Adrenal gland (tissue), 12 donors: ENCODE data around the gene CR2. TPM values are rescaled to one million over a fixed set of nuclear protein-coding genes. Genes with fewer than 3 reads are reported as not detected.
"Not testable (repeated sequence)": the region's sequence is repeated elsewhere in the genome, so short reads cannot be mapped to it uniquely, and the experiment has no call there.

Experiments
- DNase-seq, 7 donors: peaks; one replicate each; pipeline ENCODE4 v3.0.0-alpha.2; 2019 to 2020
- H3K27ac ChIP-seq, 5 donors: fragments of 200-600 bp; sonication (generic) in 4 of 5; 1 replicate in 3 of 5; 2 replicates in 2 of 5; pipeline versions ENCODE4 v1.5.1 to v1.8.0; 2016 to 2020; ENCODE audit warnings: mild to moderate bottlenecking in 1 of 5
- H3K27me3 ChIP-seq: fragments of 200-600 bp; 2 replicates; pipeline ENCODE4 v1.8.0; 2021
- H3K36me3 ChIP-seq, 2 donors: fragments of 200-600 bp; replicated peaks in 1 of 2; 1 replicate in 1 of 2; 2 replicates in 1 of 2; pipeline versions ENCODE4 v1.5.1 to v1.8.0; 2018 to 2022
- H3K4me1 ChIP-seq, 2 donors: fragments of 200-600 bp; replicated peaks in 1 of 2; 1 replicate in 1 of 2; 2 replicates in 1 of 2; pipeline versions ENCODE4 v1.5.1 to v1.8.0; 2018 to 2021
- H3K4me3 ChIP-seq, 4 donors: fragments of 200-600 bp; sonication (generic) in 3 of 4; one replicate each; pipeline ENCODE4 v1.5.1; 2016 to 2018
- H3K9me3 ChIP-seq, 3 donors: fragments of 200-600 bp; sonication (generic) in 1 of 3; replicated peaks in 1 of 3; 1 replicate in 2 of 3; 2 replicates in 1 of 3; pipeline versions ENCODE4 v1.5.1 to v1.8.0; 2016 to 2021
- POLR2A ChIP-seq, 2 donors: fragments of 450-650 bp; IDR thresholded peaks; one replicate each; pipeline ENCODE4 v1.6.1; 2017; ENCODE audit warnings: antibody characterized with exemption in 2 of 2, mild to moderate bottlenecking in 2 of 2, moderate library complexity in 1 of 2
- WGBS, 4 donors: extraction: QIAGEN DNeasy Blood & Tissue Kit in 2 of 4; methylation state at CpG; one replicate each; pipeline versions ENCODE4 v1.1.5 to v1.1.7; 2013 to 2017; 5-methylcytosine and 5-hydroxymethylcytosine counted together
- intact Hi-C, 2 donors: fragments of 100-400 bp; cut with DNase I; formaldehyde crosslinking; loops; one replicate each; pipeline versions ENCODE4 v1.14.1 to v1.15.0; 2022 to 2023
- polyA plus RNA-seq, 3 donors: library from polyadenylated mRNA; stranded (reverse); fragments of 200-250 nt in 2 of 3; fragments of 350-450 nt in 1 of 3; fragmentation: Illumina TruSeq in 1 of 3; extraction: RNeasy Lipid Tissue Mini Kit (QIAGEN cat#74804) in 1 of 3; gene quantifications; one replicate each; pipeline ENCODE4 v1.2.3, GENCODE V29; 2013 to 2014
- total RNA-seq, 9 donors: library from RNA; depleted of rRNA in 4 of 9; stranded (reverse); fragments of >200 nt in 4 of 9; fragments of 120-200 nt in 1 of 9; fragmentation: NEBNext Ultra II Directional in 1 of 9; extraction: Animal tissue kit (Norgen Biotek cat#: 25700) in 1 of 9; gene quantifications; one replicate each; pipeline versions ENCODE4 v1.1.0 to v1.2.4, GENCODE V29; 2013 to 2023
- TF ChIP-seq, protein P1 (sequence below), 6 experiments: fragments of 450-650 bp in 4 of 6; fragments of 200-600 bp in 2 of 6; sonication (generic) in 1 of 6; IDR thresholded peaks; 1 replicate in 5 of 6; 2 replicates in 1 of 6; pipeline versions ENCODE4 v1.5.1 to v1.8.0; 2016 to 2021; ENCODE audit warnings: antibody characterized with exemption in 6 of 6, mild to moderate bottlenecking in 2 of 6, moderate library complexity in 1 of 6
- donor health status: healthy with polysubstance abuse.
- donor health status: Bipolar disorder and iron deficiency.
- donor health status: DM: yes; HTN: yes; CAD: no.
- donor health status: DM: no; HTN: no; CAD: no.
- donor health status: DM: no; HTN: no; CAD: no.
- donor health status: DM: yes; HTN: yes; CAD: no.

Gene CR2
- total and polyA plus RNA-seq, 12 donors = 0.03 to 0.11 (median 0.07) TPM; not detected in 8

DNA sequence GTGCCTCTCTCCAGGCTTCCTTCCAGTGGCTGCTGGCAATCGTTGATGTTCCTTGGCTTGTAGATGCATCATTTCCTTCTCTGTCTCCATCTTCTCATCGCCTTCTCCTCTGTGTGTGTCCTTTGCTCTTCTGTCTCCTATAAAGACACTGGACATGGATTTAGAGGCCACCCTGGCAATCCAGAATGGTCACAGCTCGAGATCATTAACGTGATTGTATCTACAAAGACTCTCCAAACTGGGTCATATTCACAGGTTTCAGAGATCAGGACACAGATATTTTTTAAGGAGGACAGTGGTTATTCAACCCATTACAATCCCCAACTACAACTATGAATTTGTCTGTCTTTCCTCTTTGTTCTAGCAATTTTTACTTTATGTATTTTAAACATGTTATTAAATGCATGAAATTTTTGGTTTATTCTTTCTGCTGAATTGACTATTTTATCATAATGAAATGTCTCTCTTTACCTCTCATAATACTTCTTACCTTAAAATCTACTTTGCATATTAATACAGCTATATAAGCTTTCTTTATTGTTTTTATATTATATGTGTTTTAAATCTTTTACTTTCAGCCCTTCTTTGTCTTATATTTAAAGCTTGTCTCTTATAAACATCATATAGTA lies 64.6 kb downstream of the CR2 start:
- WGBS, 4 donors = 61 to 67% (median 65%) methylated on average over 4 of the region's 4 CpGs
- Histone ChIP-seq H3K27ac (no peak overlapping the region), H3K9me3 (no peaks in the 10 kb centered on the region), H3K4me3 (no peak overlapping the region), H3K27me3 (peaks cover 7% of the 10 kb centered on the region), H3K4me1 (no peaks in the 10 kb centered on the region), H3K36me3 (no peaks in the 10 kb centered on the region)
- intact Hi-C loops = no loop called here
- TF ChIP-seq POLR2A (IDR thresholded peaks at IDR 0.05) = no peak
- TF ChIP-seq, protein P1, sequence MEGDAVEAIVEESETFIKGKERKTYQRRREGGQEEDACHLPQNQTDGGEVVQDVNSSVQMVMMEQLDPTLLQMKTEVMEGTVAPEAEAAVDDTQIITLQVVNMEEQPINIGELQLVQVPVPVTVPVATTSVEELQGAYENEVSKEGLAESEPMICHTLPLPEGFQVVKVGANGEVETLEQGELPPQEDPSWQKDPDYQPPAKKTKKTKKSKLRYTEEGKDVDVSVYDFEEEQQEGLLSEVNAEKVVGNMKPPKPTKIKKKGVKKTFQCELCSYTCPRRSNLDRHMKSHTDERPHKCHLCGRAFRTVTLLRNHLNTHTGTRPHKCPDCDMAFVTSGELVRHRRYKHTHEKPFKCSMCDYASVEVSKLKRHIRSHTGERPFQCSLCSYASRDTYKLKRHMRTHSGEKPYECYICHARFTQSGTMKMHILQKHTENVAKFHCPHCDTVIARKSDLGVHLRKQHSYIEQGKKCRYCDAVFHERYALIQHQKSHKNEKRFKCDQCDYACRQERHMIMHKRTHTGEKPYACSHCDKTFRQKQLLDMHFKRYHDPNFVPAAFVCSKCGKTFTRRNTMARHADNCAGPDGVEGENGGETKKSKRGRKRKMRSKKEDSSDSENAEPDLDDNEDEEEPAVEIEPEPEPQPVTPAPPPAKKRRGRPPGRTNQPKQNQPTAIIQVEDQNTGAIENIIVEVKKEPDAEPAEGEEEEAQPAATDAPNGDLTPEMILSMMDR (IDR thresholded peaks at IDR 0.05) = no peak
- DNase-seq = no peak

DNA sequence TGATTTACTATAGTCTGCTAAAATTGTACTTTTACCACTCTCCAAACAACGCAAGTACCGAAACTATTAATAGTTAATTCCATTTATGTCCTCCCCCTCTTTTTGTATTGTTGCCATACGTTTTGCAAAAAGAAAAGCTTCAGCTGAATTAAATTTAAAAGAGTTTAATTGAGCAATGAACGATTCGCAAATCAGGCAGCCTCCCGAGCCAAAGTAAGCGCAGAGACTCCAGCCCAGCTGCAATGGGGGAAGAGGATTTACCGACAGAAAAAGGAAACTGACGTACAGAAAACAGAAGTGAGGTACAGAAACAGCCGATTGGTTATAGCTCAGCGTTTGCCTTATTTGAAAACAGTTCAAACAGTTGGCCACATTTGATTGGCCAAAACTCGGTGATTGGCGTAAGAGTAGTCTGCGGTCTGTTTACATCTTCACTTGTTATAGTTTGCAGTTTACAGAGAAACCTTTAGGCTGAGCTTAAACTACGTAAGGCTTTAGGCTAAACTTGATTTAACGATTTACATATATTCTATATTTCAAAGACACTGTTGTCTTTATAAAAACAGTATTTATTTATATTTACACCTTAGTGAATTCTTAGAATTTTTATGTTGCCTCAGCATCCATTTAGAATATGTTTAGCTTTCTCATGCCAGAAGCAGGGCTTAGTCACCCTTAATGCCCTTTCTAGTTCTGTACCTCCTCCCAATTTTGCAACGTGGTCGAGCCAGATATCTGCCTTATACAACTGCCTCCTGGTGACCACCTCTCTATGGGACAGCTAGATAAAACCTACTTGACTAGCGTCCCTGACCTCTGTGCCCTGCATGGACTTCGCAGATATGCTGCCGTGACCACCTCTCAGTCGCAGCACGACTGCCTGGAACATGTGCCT lies 65.6 kb downstream of the CR2 start:
- WGBS, 4 donors = 78 to 82% (median 80%) methylated on average over 23 of the region's 23 CpGs
- intact Hi-C loops = no loop called here
- Histone ChIP-seq H3K27ac (no peak overlapping the region), H3K36me3 (no peaks in the 10 kb centered on the region), H3K4me3 (no peak overlapping the region), H3K4me1 (no peaks in the 10 kb centered on the region), H3K9me3 (no peaks in the 10 kb centered on the region), H3K27me3 (peaks cover 7% of the 10 kb centered on the region)
- DNase-seq = no peak
- TF ChIP-seq, protein P1 (IDR thresholded peaks at IDR 0.05) = no peak
- TF ChIP-seq POLR2A (IDR thresholded peaks at IDR 0.05) = no peak

DNA sequence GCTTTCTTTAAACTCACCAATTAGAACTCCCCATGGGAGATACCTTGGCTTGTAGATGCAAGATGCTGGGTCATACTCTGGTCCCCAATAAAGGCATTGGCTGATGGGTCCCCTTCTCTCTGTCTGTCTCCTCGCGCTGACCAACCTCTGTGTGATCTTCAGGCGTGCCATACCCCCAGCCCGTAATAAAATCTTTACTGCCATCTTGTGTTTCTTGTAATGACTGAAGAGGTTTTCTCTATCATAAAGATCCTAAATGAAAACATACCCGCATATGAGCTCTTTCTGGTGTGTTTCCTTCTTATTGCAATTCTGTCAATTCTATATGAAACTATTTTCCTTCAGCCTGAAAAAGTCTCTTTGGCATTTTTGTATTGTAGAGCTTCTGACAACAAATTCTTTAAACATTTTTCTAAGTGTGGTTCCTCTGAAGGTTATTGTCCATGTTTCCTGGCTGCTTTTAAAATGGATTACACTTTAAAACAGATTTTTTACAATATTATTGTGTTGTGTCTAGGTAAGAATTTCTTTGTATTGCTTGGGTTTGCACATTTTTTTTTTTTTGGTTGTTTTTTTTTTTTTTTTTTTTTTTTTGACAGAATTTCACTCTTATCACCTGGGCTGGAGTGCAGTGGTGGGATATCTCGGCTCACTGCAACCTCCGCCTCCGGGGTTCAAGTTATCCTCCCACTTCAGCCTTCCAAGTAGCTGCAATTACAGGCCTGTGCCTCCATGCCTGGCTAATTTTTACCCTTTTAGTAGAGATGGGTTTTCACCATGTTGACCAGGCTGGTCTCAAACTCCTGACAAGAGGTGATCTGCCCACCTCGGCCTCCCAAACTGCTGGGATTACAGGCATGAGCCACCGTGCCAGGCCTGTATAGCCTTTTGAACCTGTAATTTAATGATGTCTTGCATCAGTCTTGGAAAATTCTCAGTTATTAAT lies 66.5 kb downstream of the CR2 start:
- H3K4me3 ChIP-seq, H3K36me3 ChIP-seq, H3K27ac ChIP-seq, H3K4me1 ChIP-seq, intact Hi-C loops, DNase-seq, H3K27me3 ChIP-seq, H3K9me3 ChIP-seq: not testable (repeated sequence)
- WGBS, 4 donors = 88 to 91% (median 89%) methylated on average over 10 of the region's 10 CpGs

DNA sequence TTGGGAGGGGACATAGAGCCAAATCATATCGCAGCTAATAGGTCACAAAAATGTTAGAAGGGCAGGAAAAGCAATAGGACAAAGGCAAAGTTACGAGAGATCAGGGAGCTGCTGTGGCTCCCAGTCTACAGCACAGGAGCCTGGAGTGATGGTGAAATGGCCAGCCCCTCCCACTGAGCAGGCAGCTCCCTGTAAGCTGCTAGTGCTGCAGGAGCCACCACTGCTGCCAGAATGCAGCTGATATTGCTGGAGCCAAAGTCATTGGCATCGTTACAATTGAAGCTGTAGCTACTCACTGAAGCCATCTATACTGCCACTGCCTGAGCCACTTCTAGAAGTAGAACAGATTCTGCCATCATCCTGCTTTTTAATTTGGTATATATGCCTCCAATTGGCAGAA lies 71.1 kb downstream of the CR2 start:
- H3K36me3 ChIP-seq, H3K4me3 ChIP-seq, H3K4me1 ChIP-seq, H3K27ac ChIP-seq, DNase-seq, H3K9me3 ChIP-seq, intact Hi-C loops, H3K27me3 ChIP-seq: not testable (repeated sequence)
- WGBS, 4 donors = 71 to 89% (median 79%) methylated on average over 2 to 3 of the region's 3 CpGs

DNA sequence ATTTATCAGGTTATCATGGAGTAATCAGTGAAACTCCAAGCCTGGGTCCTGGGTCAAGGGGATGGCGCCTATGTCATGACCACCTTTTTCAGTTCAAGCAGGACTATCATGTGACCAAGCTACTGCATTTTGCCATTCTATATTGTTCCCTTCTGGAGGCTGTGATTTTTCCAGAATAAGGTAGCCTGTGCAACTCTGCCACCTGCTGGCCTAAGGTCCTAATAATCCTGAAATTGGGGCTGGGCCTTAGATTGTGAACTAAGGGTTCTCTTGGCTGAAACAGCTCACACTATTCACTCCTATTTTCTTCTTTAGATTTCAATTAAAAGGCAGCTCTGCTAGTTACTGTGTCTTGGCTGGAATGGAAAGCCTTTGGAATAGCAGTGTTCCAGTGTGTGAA lies 74.3 kb downstream of the CR2 start:
- no CpG with 5 or more reads among the region's 1 CpG for WGBS, 4 donors
- intact Hi-C loops = not testable (repeated sequence)

DNA sequence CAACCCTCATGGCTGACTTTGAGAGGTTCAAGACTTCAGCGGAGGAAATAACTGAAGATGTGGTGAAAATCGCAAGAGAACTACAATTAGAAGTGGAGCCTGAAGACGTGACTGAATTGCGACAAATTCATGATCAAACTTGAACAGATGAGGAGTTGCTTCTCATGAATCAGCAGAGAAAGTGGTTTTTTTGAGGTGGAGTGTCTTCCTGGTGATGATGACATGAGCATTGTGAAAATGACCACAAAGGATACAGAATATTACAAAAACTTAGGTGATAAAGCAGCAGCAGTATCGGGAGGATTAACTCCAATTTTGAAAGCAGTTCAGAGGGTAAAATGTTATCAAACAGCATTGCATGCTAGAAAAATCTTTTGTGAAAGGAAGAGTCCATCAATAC lies 82.1 kb downstream of the CR2 start:
- DNase-seq, H3K27ac ChIP-seq, H3K36me3 ChIP-seq, intact Hi-C loops, H3K4me3 ChIP-seq, H3K9me3 ChIP-seq, H3K4me1 ChIP-seq, H3K27me3 ChIP-seq: not testable (repeated sequence)
- no CpG with 5 or more reads among the region's 5 CpGs for WGBS, 4 donors

More for the DNA sequence above, 74.3 kb downstream of the CR2 start:
- not testable (repeated sequence) for H3K36me3 ChIP-seq, DNase-seq, H3K27me3 ChIP-seq, H3K9me3 ChIP-seq, H3K4me1 ChIP-seq, H3K4me3 ChIP-seq, H3K27ac ChIP-seq
